A549 (cell line): ENCODE results near the gene CALM1. TPM values are rescaled to one million over a fixed set of nuclear protein-coding genes. Genes with fewer than 3 reads are reported as not detected.

Experiments used
- ATAC-seq, 2 experiments: fragments of 200-7000 bp in 1 of 2; fragments of >200 bp in 1 of 2; cut with Nextera tagmentation in 1 of 2; cut with Tn5 transposase in 1 of 2; 3 replicates each; pipeline versions ENCODE4 v1.8.0 to v1.9.1; 2018 to 2020; ENCODE audit warnings: mild to moderate bottlenecking in 1 of 2, moderate library complexity in 1 of 2
- CTCF ChIA-PET: fragments of 300-600 bp; sonication (Branson Sonifier 250); formaldehyde crosslinking; extraction: SDS; loops from one replicate; lab custom pipeline; 2021; ENCODE audit warnings: antibody characterized with exemption, inconsistent platforms; lab: Yijun Ruan, JAX
- POLR2A ChIA-PET: fragments of 350-600 bp; formaldehyde crosslinking; extraction: SDS; loops from one replicate; lab custom pipeline; 2021; ENCODE audit warnings: antibody characterized with exemption, inconsistent platforms; lab: Yijun Ruan, JAX
- DNase-seq, 2 experiments: peaks; one replicate each; pipeline versions ENCODE4 v3.0.0 to v3.0.0-alpha.2; 2011 to 2016; ENCODE audit warnings: low read depth in 1 of 2, low spot score in 1 of 2
- FAIRE-seq: peaks from 2 replicates; lab custom pipeline; 2011; peaks lifted over from hg19 to GRCh38; lab: Jason Lieb, UNC
- H3K27ac ChIP-seq, 2 experiments: fragments of >200 bp; sonication (Bioruptor Twin); formaldehyde crosslinking; 3 replicates each; pipeline ENCODE4 v1.5.1; 2016 to 2017
- H3K4me1 ChIP-seq: fragments of >200 bp; sonication (Bioruptor Twin); formaldehyde crosslinking; 3 replicates; pipeline ENCODE4 v1.6.1; 2016
- H3K4me2 ChIP-seq: fragments of >200 bp; sonication (Bioruptor Twin); formaldehyde crosslinking; 3 replicates; pipeline ENCODE4 v1.6.1; 2016
- H3K4me3 ChIP-seq: fragments of >200 bp; sonication (Bioruptor Twin); formaldehyde crosslinking; 3 replicates; pipeline ENCODE4 v1.5.1; 2016
- H3K9me3 ChIP-seq: fragments of >200 bp; sonication (Bioruptor Twin); formaldehyde crosslinking; 3 replicates; pipeline ENCODE4 v1.6.1; 2016
- BCL3 ChIP-seq: fragments of >200 bp; sonication (Bioruptor Twin); formaldehyde crosslinking; IDR thresholded peaks from 3 replicates; pipeline ENCODE4 v1.6.1; 2016
- BHLHE40 ChIP-seq: IDR thresholded peaks from 2 replicates; pipeline ENCODE4 v1.6.1; 2012; ENCODE audit warnings: low read depth, low read length, inconsistent platforms
- CEBPB ChIP-seq, 2 experiments: fragments of >200 bp in 1 of 2; sonication (Bioruptor Twin) in 1 of 2; formaldehyde crosslinking in 1 of 2; IDR thresholded peaks; 2 replicates each; pipeline ENCODE4 v1.6.1; 2012 to 2016
- CHD2 ChIP-seq: fragments of 150-350 bp; IDR thresholded peaks from 2 replicates; pipeline ENCODE4 v1.6.1; 2014; ENCODE audit warnings: low read length; ENCODE audit not compliant: partially characterized antibody
- EHMT2 ChIP-seq: fragments of 200-600 bp; sonication (generic); IDR thresholded peaks from 2 replicates; pipeline ENCODE4 v1.6.1; 2016; ENCODE audit warnings: antibody characterized with exemption, low read depth, mild to moderate bottlenecking, moderate library complexity
- EP300 ChIP-seq, 2 experiments: fragments of >200 bp; sonication (Bioruptor Twin); formaldehyde crosslinking; IDR thresholded peaks; 2 replicates in 1 of 2; 3 replicates in 1 of 2; pipeline ENCODE4 v1.6.1; 2016 to 2017
- FOSB ChIP-seq: fragments of 250-450 bp; sonication (Bioruptor Pico); IDR thresholded peaks from 2 replicates; pipeline ENCODE4 v1.5.0; 2020; ENCODE audit warnings: mild to moderate bottlenecking, moderate library complexity
- FOSL2 ChIP-seq, 2 experiments: fragments of 450-650 bp in 1 of 2; fragments of >200 bp in 1 of 2; sonication (Bioruptor Twin) in 1 of 2; formaldehyde crosslinking; IDR thresholded peaks; 2 replicates each; pipeline versions ENCODE4 v1.5.0 to v1.6.1; 2016 to 2020; ENCODE audit warnings: mild to moderate bottlenecking in 1 of 2, moderate library complexity in 1 of 2
- HEYL ChIP-seq: fragments of 250-450 bp; sonication (Bioruptor Pico); IDR thresholded peaks from 2 replicates; pipeline ENCODE4 v1.8.0; 2021; ENCODE audit warnings: mild to moderate bottlenecking, moderate library complexity
- HOXB13 ChIP-seq: fragments of 250-450 bp; sonication (Bioruptor Pico); IDR thresholded peaks from 2 replicates; pipeline ENCODE4 v1.5.0; 2020; ENCODE audit warnings: low read depth, mild to moderate bottlenecking, moderate library complexity
- KDM5A ChIP-seq: fragments of 200-600 bp; sonication (generic); IDR thresholded peaks from 2 replicates; pipeline ENCODE4 v1.6.1; 2016; ENCODE audit warnings: antibody characterized with exemption, mild to moderate bottlenecking
- REST ChIP-seq: fragments of 200-600 bp; sonication (generic); IDR thresholded peaks from 2 replicates; pipeline ENCODE4 v1.6.1; 2016; ENCODE audit warnings: antibody characterized with exemption, mild to moderate bottlenecking, moderate library complexity
- SREBF2 ChIP-seq: fragments of 450-650 bp; IDR thresholded peaks from 2 replicates; pipeline ENCODE4 v1.6.1; 2014; ENCODE audit warnings: mild to moderate bottlenecking, moderate library complexity
- TFCP2L1 ChIP-seq: fragments of 250-450 bp; sonication (Bioruptor Pico); IDR thresholded peaks from 2 replicates; pipeline ENCODE4 v1.5.0; 2021; ENCODE audit warnings: mild to moderate bottlenecking
- TP53 ChIP-seq: fragments of 250-450 bp; sonication (Bioruptor Pico); IDR thresholded peaks from 2 replicates; pipeline ENCODE4 v1.5.0; 2021; ENCODE audit warnings: mild to moderate bottlenecking, moderate library complexity
- ZC3H11A ChIP-seq: fragments of 450-650 bp; IDR thresholded peaks from 2 replicates; pipeline ENCODE4 v1.6.1; 2014; ENCODE audit warnings: antibody characterized with exemption, mild to moderate bottlenecking
- WGBS: methylation state at CpG from one replicate; pipeline ENCODE4 v1.1.6; 2017; ENCODE audit errors: missing lambda C conversion rate; 5-methylcytosine and 5-hydroxymethylcytosine counted together
- polyA plus RNA-seq, 4 experiments: library from polyadenylated mRNA; depleted of rRNA in 3 of 4; stranded (reverse); fragments of >200 nt; fragmentation: RNase III in 1 of 4; extraction: RNeasy Plus Mini Kit Qiagen cat#74134 plus additional on column Dnase treatment in 1 of 4; gene quantifications; 2 replicates in 3 of 4; 3 replicates in 1 of 4; pipeline ENCODE4 v1.2.3, GENCODE V29; 2011 to 2017
- TF ChIP-seq, protein P1 (sequence below): IDR thresholded peaks from 2 replicates; pipeline ENCODE4 v1.6.1; 2012

The CALM1 gene
- polyA plus RNA-seq, 2 of the 4 experiments (the other 2 are of a cell fraction): 374 to 451 TPM

GRCh38 chr14:90374813-90375212 is 22.0 kb upstream of the CALM1 start:
- FAIRE-seq: no peak
- no peak for TF ChIP-seq HEYL (CRISPR knock-in tag)
- no peak for TF ChIP-seq BCL3
- TF ChIP-seq FOSL2 (IDR thresholded peaks at IDR 0.05): no peak
- TF ChIP-seq FOSL2 (CRISPR knock-in tag; IDR thresholded peaks at IDR 0.05): no peak
- TF ChIP-seq REST: no peak
- TF ChIP-seq TP53: no peak
- no peak for TF ChIP-seq HOXB13 (CRISPR knock-in tag)
- no peak for TF ChIP-seq KDM5A
- TF ChIP-seq CEBPB (IDR thresholded peaks at IDR 0.05): no peak
- POLR2A ChIA-PET: no interaction called here

DNA sequence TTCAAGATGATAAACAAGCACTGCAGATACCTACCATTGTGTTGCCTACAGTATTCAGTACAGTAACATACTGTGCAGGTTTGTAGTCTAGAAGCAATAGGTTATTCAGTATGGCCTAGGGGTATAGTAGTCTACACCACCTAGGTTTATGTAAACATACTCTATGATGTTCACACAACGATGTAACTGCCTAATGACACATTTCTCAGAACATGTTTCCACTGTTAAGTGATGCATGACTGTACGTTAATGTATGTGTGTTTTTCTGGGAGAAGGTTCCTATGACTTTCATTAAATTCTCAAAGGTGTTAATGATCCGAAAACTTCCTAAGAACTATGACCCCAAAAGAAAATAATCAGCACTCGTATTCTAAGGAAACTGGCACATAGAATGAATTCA is 20.9 kb upstream of the CALM1 start:
- 49% methylated on average over 4 of the region's 4 CpGs for whole genome bisulfite sequencing
- CTCF ChIA-PET: no interaction called here
- Histone ChIP-seq H3K27ac (no peak overlapping the region), H3K4me1 (no peaks in the 10 kb centered on the region), H3K4me2 (no peak overlapping the region), H3K9me3 (no peaks in the 10 kb centered on the region), H3K4me3 (no peak overlapping the region)
- POLR2A ChIA-PET: no interaction called here
- FAIRE-seq: no peak
- ATAC-seq: no peak
- TF ChIP-seq EP300 (IDR thresholded peaks at IDR 0.05): no peak
- no peak for TF ChIP-seq EHMT2
- no peak for TF ChIP-seq ZC3H11A
- no peak for TF ChIP-seq CHD2
- no peak for TF ChIP-seq TFCP2L1 (CRISPR knock-in tag)
- TF ChIP-seq TP53: no peak
- no peak for TF ChIP-seq SREBF2
- TF ChIP-seq, all 56 proteins: peak for 0
- DNase-seq: no peak

More at GRCh38 chr14:90374813-90375212, 22.0 kb upstream of the CALM1 start:
- Histone ChIP-seq H3K9me3 (no peaks in the 10 kb centered on the region), H3K4me1 (no peaks in the 10 kb centered on the region), H3K27ac (no peak overlapping the region), H3K4me3 (no peak overlapping the region), H3K4me2 (no peak overlapping the region)
- DNase-seq (no peak), ATAC-seq (no peak)
- 86% methylated on average over 4 of the region's 4 CpGs for WGBS
- CTCF ChIA-PET: interaction anchor here (0.6 to 1.3 kb wide), 2 partner anchors 15 to 74 kb away, joined by 3 to 6 read pairs; no protein-coding TSS in a partner anchor

GRCh38 chr14:90378249-90378648 is 18.6 kb upstream of the CALM1 start:
- FAIRE-seq (no peak), ATAC-seq (no peak), DNase-seq (no peak)
- Histone ChIP-seq H3K9me3 (no peaks in the 10 kb centered on the region), H3K4me3 (no peak overlapping the region), H3K4me1 (peaks cover 5% of the 10 kb centered on the region; the same call in 2 of the 3 replicates), H3K27ac (no peak overlapping the region), H3K4me2 (no peak overlapping the region)
- ChIA-PET CTCF (interaction anchor here (1.0 kb wide), 1 partner anchor 21 kb away, joined by 3 read pairs; no protein-coding TSS in a partner anchor), POLR2A (no interaction called here)
- TF ChIP-seq CEBPB (IDR thresholded peaks at IDR 0.05) (no peak), BHLHE40 (no peak), FOSB (CRISPR knock-in tag) (no peak)
- TF ChIP-seq, protein P1, sequence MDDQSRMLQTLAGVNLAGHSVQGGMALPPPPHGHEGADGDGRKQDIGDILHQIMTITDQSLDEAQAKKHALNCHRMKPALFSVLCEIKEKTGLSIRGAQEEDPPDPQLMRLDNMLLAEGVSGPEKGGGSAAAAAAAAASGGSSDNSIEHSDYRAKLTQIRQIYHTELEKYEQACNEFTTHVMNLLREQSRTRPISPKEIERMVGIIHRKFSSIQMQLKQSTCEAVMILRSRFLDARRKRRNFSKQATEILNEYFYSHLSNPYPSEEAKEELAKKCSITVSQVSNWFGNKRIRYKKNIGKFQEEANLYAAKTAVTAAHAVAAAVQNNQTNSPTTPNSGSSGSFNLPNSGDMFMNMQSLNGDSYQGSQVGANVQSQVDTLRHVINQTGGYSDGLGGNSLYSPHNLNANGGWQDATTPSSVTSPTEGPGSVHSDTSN: no peak
- WGBS: 73% methylated on average over 6 of the region's 6 CpGs
